AG10803 (cell line): ENCODE results near the gene SYNGR1.

Source experiments
- DNase-seq: peaks from one replicate; pipeline ENCODE4 v3.0.0; 2010; ENCODE audit warnings: low read depth
- H3K4me3 ChIP-seq: 2 replicates; pipeline ENCODE4 v1.5.1; 2011; ENCODE audit warnings: mild to moderate bottlenecking, low read length, control low read depth
- CTCF ChIP-seq: conservative IDR thresholded peaks from 2 replicates; pipeline ENCODE4 v1.5.1; 2011; ENCODE audit warnings: mild to moderate bottlenecking, low read length, control low read depth, inconsistent platforms

The SYNGR1 gene

GRCh38 chr22:39421691-39422090, 71.9 kb downstream of the SYNGR1 start:
- no peak for TF ChIP-seq CTCF
- no peak overlapping the region for H3K4me3 ChIP-seq
- no peak for DNase-seq

GRCh38 chr22:39422101-39422500, 72.3 kb downstream of the SYNGR1 start:
- no peak for DNase-seq

GRCh38 chr22:39422721-39423120, 72.9 kb downstream of the SYNGR1 start:
- H3K4me3 ChIP-seq: no peak overlapping the region
- no peak for TF ChIP-seq CTCF
- DNase-seq: no peak

More at GRCh38 chr22:39422101-39422500, 72.3 kb downstream of the SYNGR1 start:
- no peak overlapping the region for H3K4me3 ChIP-seq
- TF ChIP-seq CTCF: no peak

- no peak for DNase-seq
- no peak overlapping the region for H3K4me3 ChIP-seq
- no peak for TF ChIP-seq CTCF
Measured at GRCh38 chr22:39423976-39424375, 74.2 kb downstream of the SYNGR1 start.

- no peak overlapping the region for H3K4me3 ChIP-seq
- TF ChIP-seq CTCF: no peak
- DNase-seq: no peak
Measured at GRCh38 chr22:39426380-39427043, 76.7 kb downstream of the SYNGR1 start.

- DNase-seq: no peak
- H3K4me3 ChIP-seq: no peak overlapping the region
- TF ChIP-seq CTCF: no peak
Measured at GRCh38 chr22:39427751-39428596, 78.2 kb downstream of the SYNGR1 start.
